HCT116 (cell line): ENCODE data around the gene COL8A2.
A peak's percentile ranks its signal among the peaks of the same experiment; 100 is the strongest.

Experiments
- CEBPB ChIP-seq: IDR thresholded peaks from 2 replicates; pipeline ENCODE4 v1.6.1; 2012; ENCODE audit warnings: low read depth
- EZH2 ChIP-seq: fragments of 200-600 bp; sonication (generic); IDR thresholded peaks from 2 replicates; pipeline ENCODE4 v1.6.1; 2017; ENCODE audit warnings: antibody characterized with exemption, mixed run types
- JUND ChIP-seq: IDR thresholded peaks from 2 replicates; pipeline ENCODE4 v1.6.1; 2012
- MAX ChIP-seq: IDR thresholded peaks from 2 replicates; pipeline ENCODE4 v1.6.1; 2012
- POLR2A ChIP-seq: IDR thresholded peaks from 2 replicates; pipeline ENCODE4 v1.7.0; 2011; ENCODE audit warnings: borderline replicate concordance; ENCODE audit not compliant: insufficient read depth, insufficient read length; ENCODE audit errors: extremely low read depth
- POLR2AphosphoS5 ChIP-seq: IDR thresholded peaks from 2 replicates; pipeline ENCODE4 v1.6.1; 2011; ENCODE audit warnings: mild to moderate bottlenecking, low read depth, low read length, moderate library complexity
- RAD21 ChIP-seq: IDR thresholded peaks from 2 replicates; pipeline ENCODE4 v1.6.1; 2012; ENCODE audit warnings: low read depth, mild to moderate bottlenecking
- REST ChIP-seq: IDR thresholded peaks from 2 replicates; pipeline ENCODE4 v1.6.1; 2012; ENCODE audit warnings: low read depth
- TCF7L2 ChIP-seq: IDR thresholded peaks from 2 replicates; pipeline ENCODE4 v1.7.0; 2011; ENCODE audit warnings: borderline replicate concordance, inconsistent platforms; ENCODE audit not compliant: insufficient read depth, insufficient read length; ENCODE audit errors: extremely low read depth
- YY1 ChIP-seq: IDR thresholded peaks from 2 replicates; pipeline ENCODE4 v1.6.1; 2011; ENCODE audit warnings: low read length, low read depth, moderate library complexity, mild to moderate bottlenecking; ENCODE audit not compliant: insufficient replicate concordance; ENCODE audit errors: extremely low read depth
- TF ChIP-seq, protein P1 (sequence below), 3 experiments: fragments of 200-600 bp in 1 of 3; sonication (generic) in 1 of 3; IDR thresholded peaks in 2 of 3; conservative IDR thresholded peaks in 1 of 3; 2 replicates each; pipeline ENCODE4 v1.5.1; 2012 to 2017; ENCODE audit warnings: low read depth in 2 of 3, low read length in 2 of 3, antibody characterized with exemption in 1 of 3, borderline replicate concordance in 1 of 3, control low read depth in 1 of 3, mild to moderate bottlenecking in 1 of 3, mixed read lengths in 1 of 3, mixed run types in 1 of 3, moderate library complexity in 1 of 3; ENCODE audit not compliant: insufficient read depth in 1 of 3
- TF ChIP-seq, protein P2 (sequence below): IDR thresholded peaks from 2 replicates; pipeline ENCODE4 v1.6.1; 2012

GRCh38 chr1:36135330-36135667, 10.3 kb upstream of the COL8A2 start:
- no peak for TF ChIP-seq POLR2A
- TF ChIP-seq, protein P1, sequence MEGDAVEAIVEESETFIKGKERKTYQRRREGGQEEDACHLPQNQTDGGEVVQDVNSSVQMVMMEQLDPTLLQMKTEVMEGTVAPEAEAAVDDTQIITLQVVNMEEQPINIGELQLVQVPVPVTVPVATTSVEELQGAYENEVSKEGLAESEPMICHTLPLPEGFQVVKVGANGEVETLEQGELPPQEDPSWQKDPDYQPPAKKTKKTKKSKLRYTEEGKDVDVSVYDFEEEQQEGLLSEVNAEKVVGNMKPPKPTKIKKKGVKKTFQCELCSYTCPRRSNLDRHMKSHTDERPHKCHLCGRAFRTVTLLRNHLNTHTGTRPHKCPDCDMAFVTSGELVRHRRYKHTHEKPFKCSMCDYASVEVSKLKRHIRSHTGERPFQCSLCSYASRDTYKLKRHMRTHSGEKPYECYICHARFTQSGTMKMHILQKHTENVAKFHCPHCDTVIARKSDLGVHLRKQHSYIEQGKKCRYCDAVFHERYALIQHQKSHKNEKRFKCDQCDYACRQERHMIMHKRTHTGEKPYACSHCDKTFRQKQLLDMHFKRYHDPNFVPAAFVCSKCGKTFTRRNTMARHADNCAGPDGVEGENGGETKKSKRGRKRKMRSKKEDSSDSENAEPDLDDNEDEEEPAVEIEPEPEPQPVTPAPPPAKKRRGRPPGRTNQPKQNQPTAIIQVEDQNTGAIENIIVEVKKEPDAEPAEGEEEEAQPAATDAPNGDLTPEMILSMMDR (IDR thresholded peaks at IDR 0.05 in 2 of 3, conservative IDR thresholded peaks at IDR 0.05 in 1 of 3; ENCODE audit: borderline replicate concordance in 1 of 3, insufficient read depth in 1 of 3, low read depth in 2 of 3, low read length in 2 of 3): no peak
- 0 out of 2 replicates have a peak, but pooled peaks have one; percentile 22 for TF ChIP-seq POLR2AphosphoS5
- no peak for TF ChIP-seq JUND
- no peak for TF ChIP-seq YY1
- no peak for TF ChIP-seq TCF7L2
- no peak for TF ChIP-seq CEBPB
- no peak for TF ChIP-seq EZH2
- TF ChIP-seq RAD21: no peak
- no peak for TF ChIP-seq REST
- TF ChIP-seq, protein P2, sequence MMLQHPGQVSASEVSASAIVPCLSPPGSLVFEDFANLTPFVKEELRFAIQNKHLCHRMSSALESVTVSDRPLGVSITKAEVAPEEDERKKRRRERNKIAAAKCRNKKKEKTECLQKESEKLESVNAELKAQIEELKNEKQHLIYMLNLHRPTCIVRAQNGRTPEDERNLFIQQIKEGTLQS: no peak
- no peak for TF ChIP-seq MAX
